HCT116 (cell line): Measurements from ENCODE around the gene PLPPR3. TPM values are rescaled to one million over a fixed set of nuclear protein-coding genes. Genes with fewer than 3 reads are reported as not detected.
A peak's percentile ranks its signal among the peaks of the same experiment; 100 is the strongest.

ENCODE experiments used
- ATAC-seq: fragments of 200-7000 bp; cut with Tn5 transposase; 2 replicates; pipeline ENCODE4 v1.9.1; 2020; ENCODE audit warnings: mild to moderate bottlenecking, moderate library complexity
- Bru-seq: library from RNA; stranded (reverse); fragments of 400-500 nt; gene quantifications from one replicate; lab custom pipeline; 2021; lab: Mats Ljungman, UMichigan
- BruChase-seq, 2 experiments: library from RNA; stranded (reverse); fragments of 400-500 nt; gene quantifications; one replicate each; lab custom pipeline; 2021; lab: Mats Ljungman, UMichigan
- BruUV-seq: library from RNA; stranded (reverse); fragments of 400-500 nt; replicated peaks from 2 replicates; lab custom pipeline; 2021; lab: Mats Ljungman, UMichigan
- CTCF ChIA-PET: fragments of 300-600 bp; sonication (Branson Sonifier 250); formaldehyde crosslinking; loops from one replicate; lab custom pipeline; 2021; ENCODE audit warnings: antibody characterized with exemption; lab: Charles Lee
- POLR2A ChIA-PET: fragments of 300-600, 350-600 bp; sonication (Branson Sonifier 250); formaldehyde crosslinking; loops from one replicate; lab custom pipeline; 2021; ENCODE audit warnings: antibody characterized with exemption; lab: Charles Lee
- RAD21 ChIA-PET, 2 experiments: fragments of 300-600 bp; sonication (Branson Sonifier 250); formaldehyde crosslinking; loops; one replicate each; lab custom pipeline; 2023; ENCODE audit warnings: low total read pairs in 2 of 2; ENCODE audit not compliant: uncharacterized antibody in 2 of 2, unreplicated experiment in 2 of 2, low non-redundant PET in 1 of 2; lab: Charles Lee
- DNase-seq: peaks from one replicate; pipeline ENCODE4 v3.0.0-alpha.2; 2010; ENCODE audit warnings: low read depth, low spot score
- H2AFZ ChIP-seq: fragments of 200-600 bp; shearing (Covaris generic), sonication (generic); 2 replicates; pipeline ENCODE4 v1.6.1; 2017; ENCODE audit warnings: low read depth, mixed run types, mixed read lengths, antibody characterized with exemption, low read length; ENCODE audit not compliant: poor library complexity, severe bottlenecking
- H3K27ac ChIP-seq: 2 replicates; pipeline ENCODE4 v1.5.1; 2012; ENCODE audit warnings: low read depth, low read length
- H3K27me3 ChIP-seq: fragments of 200-600 bp; sonication (generic); 2 replicates; pipeline ENCODE4 v1.6.1; 2016; ENCODE audit warnings: mixed run types, low read length, mixed read lengths; ENCODE audit not compliant: insufficient read depth
- H3K36me3 ChIP-seq, 2 experiments: fragments of 200-500 bp in 1 of 2; fragments of 200-600 bp in 1 of 2; sonication (Bioruptor generic) in 1 of 2; sonication (generic) in 1 of 2; 2 replicates each; pipeline versions ENCODE4 v1.5.1 to v1.6.1; 2014 to 2016; ENCODE audit warnings: low read length in 2 of 2, inconsistent platforms in 1 of 2, mixed read lengths in 1 of 2, mixed run types in 1 of 2; ENCODE audit not compliant: insufficient read depth in 2 of 2, control insufficient read depth in 1 of 2
- H3K4me1 ChIP-seq, 2 experiments: fragments of 200-600 bp in 1 of 2; sonication (generic) in 1 of 2; 2 replicates each; pipeline versions ENCODE4 v1.5.1 to v1.6.1; 2012 to 2017; ENCODE audit warnings: low read length in 2 of 2, inconsistent platforms in 1 of 2, mild to moderate bottlenecking in 1 of 2, mixed read lengths in 1 of 2, mixed run types in 1 of 2, moderate library complexity in 1 of 2; ENCODE audit not compliant: insufficient read depth in 2 of 2, control insufficient read depth in 1 of 2
- H3K4me2 ChIP-seq: fragments of 200-600 bp; sonication (generic); 2 replicates; pipeline ENCODE4 v1.6.1; 2017; ENCODE audit warnings: mixed run types, low read length, mixed read lengths
- H3K4me3 ChIP-seq, 2 experiments: fragments of 200-600 bp in 1 of 2; sonication (generic) in 1 of 2; replicated peaks in 1 of 2; 2 replicates each; pipeline ENCODE4 v1.5.1; 2011 to 2016; ENCODE audit warnings: low read length in 2 of 2, control low read depth in 1 of 2, low read depth in 1 of 2, mild to moderate bottlenecking in 1 of 2, mixed read lengths in 1 of 2, mixed run types in 1 of 2
- H3K79me2 ChIP-seq: fragments of 200-600 bp; sonication (generic); 2 replicates; pipeline ENCODE4 v1.6.1; 2017; ENCODE audit warnings: mild to moderate bottlenecking, mixed run types, low read length, moderate library complexity, mixed read lengths; ENCODE audit not compliant: insufficient read depth
- H3K9ac ChIP-seq: fragments of 200-600 bp; sonication (generic); 2 replicates; pipeline ENCODE4 v1.6.1; 2016; ENCODE audit warnings: low read length, mixed read lengths
- H3K9me2 ChIP-seq: fragments of 200-600 bp; sonication (generic), shearing (Covaris generic); 2 replicates; pipeline ENCODE4 v1.6.1; 2017; ENCODE audit warnings: mixed run types, mild to moderate bottlenecking, moderate library complexity; ENCODE audit not compliant: insufficient read depth
- H3K9me3 ChIP-seq, 2 experiments: fragments of 200-500 bp in 1 of 2; fragments of 200-600 bp in 1 of 2; sonication (Bioruptor generic) in 1 of 2; sonication (generic) in 1 of 2; 2 replicates each; pipeline ENCODE4 v1.6.1; 2014 to 2017; ENCODE audit warnings: low read length in 2 of 2, mixed read lengths in 2 of 2, inconsistent platforms in 1 of 2, low read depth in 1 of 2, mild to moderate bottlenecking in 1 of 2, mixed run types in 1 of 2, moderate library complexity in 1 of 2; ENCODE audit not compliant: control insufficient read depth in 1 of 2, insufficient read depth in 1 of 2
- H4K20me1 ChIP-seq: fragments of 200-600 bp; sonication (generic), shearing (Covaris generic); 2 replicates; pipeline ENCODE4 v1.6.1; 2017; ENCODE audit warnings: mixed run types, mild to moderate bottlenecking, moderate library complexity; ENCODE audit not compliant: insufficient read depth
- RAD21 ChIP-seq: IDR thresholded peaks from 2 replicates; pipeline ENCODE4 v1.6.1; 2012; ENCODE audit warnings: low read depth, mild to moderate bottlenecking
- REST ChIP-seq: IDR thresholded peaks from 2 replicates; pipeline ENCODE4 v1.6.1; 2012; ENCODE audit warnings: low read depth
- SRF ChIP-seq: IDR thresholded peaks from 2 replicates; pipeline ENCODE4 v1.6.1; 2012; ENCODE audit warnings: low read depth
- ZNF274 ChIP-seq: fragments of 200-500 bp; sonication (Bioruptor generic); IDR thresholded peaks from 2 replicates; pipeline ENCODE4 v1.6.1; 2014; ENCODE audit warnings: mild to moderate bottlenecking, low read depth, low read length, inconsistent platforms
- intact Hi-C: fragments of 100-400 bp; cut with micrococcal nuclease; formaldehyde crosslinking; loops from 2 replicates; pipeline ENCODE4 v1.10.0; 2022
- long read RNA-seq: library from polyadenylated mRNA; unstranded; transcript quantifications from one replicate; pipeline ENCODE4 v2.0.0, GENCODE V29; 2021; ENCODE audit not compliant: unreplicated experiment
- polyA plus RNA-seq: library from polyadenylated mRNA; unstranded; fragments of >200 nt; gene quantifications from 2 replicates; pipeline ENCODE4 v1.2.1, GENCODE V29; 2012; ENCODE audit warnings: missing spikeins
- total RNA-seq: library from RNA; stranded (reverse); gene quantifications from one replicate; pipeline ENCODE4 v1.2.1, GENCODE V29; 2021; ENCODE audit not compliant: unreplicated experiment

PLPPR3 gene
- total RNA-seq (0.27 TPM), Bru-seq, nascent RNA (not detected), BruChase-seq, experiment 1, labeled RNA remaining after a 6-hour chase (not detected), BruChase-seq, experiment 2, labeled RNA remaining after a 2-hour chase (percentile 7 among the genes with signal in this experiment)
- polyA plus RNA-seq = 0.05 and 0.10 TPM in 2 replicates
- long read RNA-seq, partial matches to known transcripts = 0 of 1 reads
- long read RNA-seq, other reads (novel, unspliced or antisense) = 1 of 1 reads

- H3K27ac ChIP-seq = no peak within 1 kb of the TSS
- no peaks in the 10 kb centered on the region for H3K9me3 ChIP-seq
- intact Hi-C loops = no loop called here
- no peaks in the 10 kb centered on the region for H3K9me2 ChIP-seq
- DNase-seq (no peak), ATAC-seq (no peak)
- ChIA-PET CTCF (no interaction called here), RAD21 (no interaction called here), POLR2A (no interaction called here)
- H2AFZ ChIP-seq = no peak within 1 kb of the TSS
- H3K27me3 ChIP-seq = no peaks in the 10 kb centered on the region
- TF ChIP-seq SRF (no peak), REST (no peak), RAD21 (no peak), ZNF274 (no peak)
- no peak within 1 kb of the TSS for H3K4me3 ChIP-seq
- peaks cover 5 to 7% of the 10 kb centered on the region in 2 experiments; a peak in 2 of 4 replicates for H3K4me1 ChIP-seq
- no peak within 1 kb of the TSS for H3K9ac ChIP-seq
- no peaks in the 10 kb centered on the region for H3K79me2 ChIP-seq
- no peak within 1 kb of the TSS for H3K4me2 ChIP-seq
- no peaks in the 10 kb centered on the region for H3K36me3 ChIP-seq
- BruUV-seq = no TSS peak
- no peaks in the 10 kb centered on the region for H4K20me1 ChIP-seq
Observed at GRCh38 chr19:821825-822503, at the start of gene PLPPR3. Gene PLPPR3, minus strand, starts transcription at chr19:821955. Its CDS starts 396 bp downstream, at chr19:821559.
